ENCODE results near the gene PHGDH. TPM values are rescaled to one million over a fixed set of nuclear protein-coding genes. Genes with fewer than 3 reads are reported as not detected.
A peak's percentile ranks its signal among the peaks of the same experiment; 100 is the strongest.

PHGDH gene
- total and polyA plus RNA-seq, 2 of the 13 experiments (the other 11 are each of a cell fraction or from before 2014, with no cell fraction given): 95.8 to 133 TPM

DNA sequence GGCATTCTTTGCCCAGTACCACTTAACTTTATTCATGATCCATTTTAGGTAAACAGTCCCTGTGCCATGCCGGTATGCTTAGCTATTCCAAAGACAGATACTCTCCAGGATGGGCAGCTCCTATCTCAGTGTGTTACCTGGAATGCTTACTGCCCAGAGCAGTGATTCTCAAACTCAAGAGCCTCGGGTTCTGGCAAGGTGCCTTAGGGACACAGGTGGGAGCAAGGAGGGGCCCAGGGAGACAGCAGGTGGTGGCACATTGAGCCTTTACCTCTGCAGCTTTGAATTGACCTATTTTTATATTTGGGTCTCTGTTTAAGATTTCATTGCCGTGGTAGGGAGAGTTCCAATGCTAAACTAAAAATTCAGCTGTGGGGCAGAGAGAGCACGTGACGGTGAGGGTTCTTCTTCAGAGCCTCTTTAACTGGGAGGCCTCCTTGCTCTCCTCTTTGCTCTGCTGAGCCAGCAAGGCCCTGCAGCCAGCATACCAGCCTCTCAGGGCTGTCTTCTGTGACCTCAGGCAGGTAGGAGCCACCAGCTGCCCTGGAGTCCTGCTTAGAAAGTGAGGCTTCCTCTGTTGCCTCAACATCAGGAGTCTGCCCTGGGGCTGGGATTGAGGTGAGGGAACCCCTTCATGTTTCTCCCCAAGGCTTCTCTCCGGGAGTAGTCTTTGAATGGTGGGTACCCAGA lies 20.2 kb downstream of the PHGDH start:
- H3K9me3 ChIP-seq (ENCODE audit: low read length): no peaks in the 10 kb centered on the region
- H3K27ac ChIP-seq (ENCODE audit: extremely low read length, insufficient read depth, low read length): peak overlapping the region; percentile 28
- H3K9ac ChIP-seq (ENCODE audit: insufficient read depth, low read depth, low read length): no peak overlapping the region
- ATAC-seq (no peak), DNase-seq (ENCODE audit: low spot score) (no peak), FAIRE-seq (no peak)
- ChIA-PET CTCF (ENCODE audit: low intra/inter-chr PET ratio, low total read pairs) (interaction anchor here (0.7 kb wide), 1 partner anchor 56 kb away, joined by 3 read pairs; no protein-coding TSS in a partner anchor), POLR2A (no interaction called here)
- H3K4me1 ChIP-seq (ENCODE audit: insufficient read depth, low read length): peaks cover 62% of the 10 kb centered on the region
- H3K36me3 ChIP-seq (replicated peaks in 1 of 2; ENCODE audit: control insufficient read depth in 1 of 2, insufficient read depth in 2 of 2, low read length in 2 of 2): peaks cover 29 to 94% of the 10 kb centered on the region in 2 experiments
- H3K79me2 ChIP-seq (ENCODE audit: insufficient read depth, low read length): no peaks in the 10 kb centered on the region
- H3K4me2 ChIP-seq (ENCODE audit: low read depth, low read length): no peak overlapping the region
- no peaks in the 10 kb centered on the region for H3K27me3 ChIP-seq (ENCODE audit: control insufficient read depth in 1 of 2, insufficient read depth in 2 of 2, low read length in 2 of 2)
- no peak overlapping the region for H2AFZ ChIP-seq (ENCODE audit: low read length)
- intact Hi-C loops (cut with micrococcal nuclease; ENCODE audit: unreplicated experiment): no loop called here
- BruUV-seq (replicated peaks): no TSS peak
- H3K4me3 ChIP-seq (replicated peaks in 1 of 3; ENCODE audit: insufficient read depth in 1 of 3, low read depth in 2 of 3, low read length in 3 of 3): no peak overlapping the region
- in situ Hi-C loops (cut with HindIII; ENCODE audit: extremely low pct_ligation_motif_present, low pct_unique_long_range_greater_than_20kb): no loop called here
- H4K20me1 ChIP-seq (ENCODE audit: insufficient read depth, low read length): no peaks in the 10 kb centered on the region; the same call in none of the 2 replicates
- TF ChIP-seq ZFX (CRISPR knock-in tag; IDR thresholded peaks at IDR 0.05; ENCODE audit: low read depth) (0 out of 2 replicates have a peak, but pooled peaks have one; percentile 9), RARG (CRISPR knock-in tag; IDR thresholded peaks at IDR 0.05; ENCODE audit: low read depth) (no peak)
- TF ChIP-seq, protein P1, sequence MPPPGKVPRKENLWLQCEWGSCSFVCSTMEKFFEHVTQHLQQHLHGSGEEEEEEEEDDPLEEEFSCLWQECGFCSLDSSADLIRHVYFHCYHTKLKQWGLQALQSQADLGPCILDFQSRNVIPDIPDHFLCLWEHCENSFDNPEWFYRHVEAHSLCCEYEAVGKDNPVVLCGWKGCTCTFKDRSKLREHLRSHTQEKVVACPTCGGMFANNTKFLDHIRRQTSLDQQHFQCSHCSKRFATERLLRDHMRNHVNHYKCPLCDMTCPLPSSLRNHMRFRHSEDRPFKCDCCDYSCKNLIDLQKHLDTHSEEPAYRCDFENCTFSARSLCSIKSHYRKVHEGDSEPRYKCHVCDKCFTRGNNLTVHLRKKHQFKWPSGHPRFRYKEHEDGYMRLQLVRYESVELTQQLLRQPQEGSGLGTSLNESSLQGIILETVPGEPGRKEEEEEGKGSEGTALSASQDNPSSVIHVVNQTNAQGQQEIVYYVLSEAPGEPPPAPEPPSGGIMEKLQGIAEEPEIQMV (CRISPR knock-in tag; IDR thresholded peaks at IDR 0.05; ENCODE audit: low read depth): no peak
- TF ChIP-seq, protein P2, sequence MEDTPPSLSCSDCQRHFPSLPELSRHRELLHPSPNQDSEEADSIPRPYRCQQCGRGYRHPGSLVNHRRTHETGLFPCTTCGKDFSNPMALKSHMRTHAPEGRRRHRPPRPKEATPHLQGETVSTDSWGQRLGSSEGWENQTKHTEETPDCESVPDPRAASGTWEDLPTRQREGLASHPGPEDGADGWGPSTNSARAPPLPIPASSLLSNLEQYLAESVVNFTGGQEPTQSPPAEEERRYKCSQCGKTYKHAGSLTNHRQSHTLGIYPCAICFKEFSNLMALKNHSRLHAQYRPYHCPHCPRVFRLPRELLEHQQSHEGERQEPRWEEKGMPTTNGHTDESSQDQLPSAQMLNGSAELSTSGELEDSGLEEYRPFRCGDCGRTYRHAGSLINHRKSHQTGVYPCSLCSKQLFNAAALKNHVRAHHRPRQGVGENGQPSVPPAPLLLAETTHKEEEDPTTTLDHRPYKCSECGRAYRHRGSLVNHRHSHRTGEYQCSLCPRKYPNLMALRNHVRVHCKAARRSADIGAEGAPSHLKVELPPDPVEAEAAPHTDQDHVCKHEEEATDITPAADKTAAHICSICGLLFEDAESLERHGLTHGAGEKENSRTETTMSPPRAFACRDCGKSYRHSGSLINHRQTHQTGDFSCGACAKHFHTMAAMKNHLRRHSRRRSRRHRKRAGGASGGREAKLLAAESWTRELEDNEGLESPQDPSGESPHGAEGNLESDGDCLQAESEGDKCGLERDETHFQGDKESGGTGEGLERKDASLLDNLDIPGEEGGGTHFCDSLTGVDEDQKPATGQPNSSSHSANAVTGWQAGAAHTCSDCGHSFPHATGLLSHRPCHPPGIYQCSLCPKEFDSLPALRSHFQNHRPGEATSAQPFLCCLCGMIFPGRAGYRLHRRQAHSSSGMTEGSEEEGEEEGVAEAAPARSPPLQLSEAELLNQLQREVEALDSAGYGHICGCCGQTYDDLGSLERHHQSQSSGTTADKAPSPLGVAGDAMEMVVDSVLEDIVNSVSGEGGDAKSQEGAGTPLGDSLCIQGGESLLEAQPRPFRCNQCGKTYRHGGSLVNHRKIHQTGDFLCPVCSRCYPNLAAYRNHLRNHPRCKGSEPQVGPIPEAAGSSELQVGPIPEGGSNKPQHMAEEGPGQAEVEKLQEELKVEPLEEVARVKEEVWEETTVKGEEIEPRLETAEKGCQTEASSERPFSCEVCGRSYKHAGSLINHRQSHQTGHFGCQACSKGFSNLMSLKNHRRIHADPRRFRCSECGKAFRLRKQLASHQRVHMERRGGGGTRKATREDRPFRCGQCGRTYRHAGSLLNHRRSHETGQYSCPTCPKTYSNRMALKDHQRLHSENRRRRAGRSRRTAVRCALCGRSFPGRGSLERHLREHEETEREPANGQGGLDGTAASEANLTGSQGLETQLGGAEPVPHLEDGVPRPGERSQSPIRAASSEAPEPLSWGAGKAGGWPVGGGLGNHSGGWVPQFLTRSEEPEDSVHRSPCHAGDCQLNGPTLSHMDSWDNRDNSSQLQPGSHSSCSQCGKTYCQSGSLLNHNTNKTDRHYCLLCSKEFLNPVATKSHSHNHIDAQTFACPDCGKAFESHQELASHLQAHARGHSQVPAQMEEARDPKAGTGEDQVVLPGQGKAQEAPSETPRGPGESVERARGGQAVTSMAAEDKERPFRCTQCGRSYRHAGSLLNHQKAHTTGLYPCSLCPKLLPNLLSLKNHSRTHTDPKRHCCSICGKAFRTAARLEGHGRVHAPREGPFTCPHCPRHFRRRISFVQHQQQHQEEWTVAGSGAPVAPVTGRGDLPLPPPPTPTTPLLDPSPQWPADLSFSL (CRISPR knock-in tag; IDR thresholded peaks at IDR 0.05): no peak
- WGBS (ENCODE audit: low lambda C conversion rate): 96% methylated on average over 6 of the region's 6 CpGs

Measured in HepG2 (cell line).